Gastrocnemius medialis (tissue), 4 donors: ENCODE measurements around the gene SEC11A. TPM values are rescaled to one million over a fixed set of nuclear protein-coding genes. Genes with fewer than 3 reads are reported as not detected.
"Not testable (repeated sequence)": the region's sequence is repeated elsewhere in the genome, so short reads cannot be mapped to it uniquely, and the experiment has no call there.

Experiments used
- ATAC-seq, 2 donors: fragments of 150-250 bp; one replicate each; pipeline ENCODE4 v1.9.1; 2016
- DNase-seq, 2 donors: peaks; one replicate each; pipeline ENCODE4 v3.0.0-alpha.2; 2019
- H3K27ac ChIP-seq, 4 donors: fragments of 200-600 bp; sonication (generic); 1 replicate in 1 of 4; 2 replicates in 3 of 4; pipeline ENCODE4 v1.5.1; 2016 to 2018; ENCODE audit warnings: mild to moderate bottlenecking in 2 of 4, moderate library complexity in 1 of 4
- H3K27me3 ChIP-seq, 3 donors: fragments of 200-600 bp; sonication (generic) in 2 of 3; 1 replicate in 1 of 3; 2 replicates in 2 of 3; pipeline versions ENCODE4 v1.5.1 to v1.6.0; 2016 to 2019; ENCODE audit warnings: mild to moderate bottlenecking in 1 of 3, moderate library complexity in 1 of 3
- H3K36me3 ChIP-seq, 2 donors: fragments of 200-600 bp; sonication (generic) in 1 of 2; one replicate each; pipeline ENCODE4 v1.5.1; 2017 to 2018
- H3K4me1 ChIP-seq, 2 donors: fragments of 200-600 bp; sonication (generic) in 1 of 2; one replicate each; pipeline ENCODE4 v1.5.1; 2016 to 2017; ENCODE audit warnings: mild to moderate bottlenecking in 2 of 2
- H3K4me3 ChIP-seq, 4 donors: fragments of 200-600 bp; sonication (generic) in 3 of 4; 1 replicate in 1 of 4; 2 replicates in 3 of 4; pipeline ENCODE4 v1.5.1; 2016 to 2019; ENCODE audit warnings: mild to moderate bottlenecking in 2 of 4
- H3K9me3 ChIP-seq, 3 donors: fragments of 200-600 bp; sonication (generic) in 2 of 3; 1 replicate in 1 of 3; 2 replicates in 2 of 3; pipeline ENCODE4 v1.5.1; 2016 to 2019
- POLR2A ChIP-seq, 2 donors: fragments of 450-650 bp; IDR thresholded peaks; one replicate each; pipeline ENCODE4 v1.6.1; 2017; ENCODE audit warnings: antibody characterized with exemption in 2 of 2, mild to moderate bottlenecking in 2 of 2, moderate library complexity in 2 of 2
- in situ Hi-C, 4 donors: fragments of 200-750 bp; cut with MboI; loops; one replicate each; pipeline versions ENCODE4 v1.15.0 to v1.8.0; 2017; ENCODE audit warnings: low sequenced_read_pairs in 4 of 4
- intact Hi-C: fragments of 100-400 bp; cut with DNase I; formaldehyde crosslinking; loops from one replicate; pipeline ENCODE4 v1.15.1; 2023; ENCODE audit warnings: low total_unique reads
- total RNA-seq, 4 donors: library from RNA; depleted of rRNA; stranded (reverse); fragments of >200 nt; gene quantifications; one replicate each; pipeline versions ENCODE4 v1.1.0 to v1.2.3, GENCODE V29; 2016
- TF ChIP-seq, protein P1 (sequence below), 5 experiments: fragments of 450-650 bp in 3 of 5; fragments of 200-600 bp in 2 of 5; sonication (generic) in 2 of 5; IDR thresholded peaks in 4 of 5; conservative IDR thresholded peaks in 1 of 5; 1 replicate in 4 of 5; 2 replicates in 1 of 5; pipeline ENCODE4 v1.5.1; 2016 to 2019; ENCODE audit warnings: antibody characterized with exemption in 5 of 5, mild to moderate bottlenecking in 3 of 5, moderate library complexity in 3 of 5

The SEC11A gene
- total RNA-seq, 4 donors from 2014 or later = 90.2 to 127 (median 118) TPM

DNA sequence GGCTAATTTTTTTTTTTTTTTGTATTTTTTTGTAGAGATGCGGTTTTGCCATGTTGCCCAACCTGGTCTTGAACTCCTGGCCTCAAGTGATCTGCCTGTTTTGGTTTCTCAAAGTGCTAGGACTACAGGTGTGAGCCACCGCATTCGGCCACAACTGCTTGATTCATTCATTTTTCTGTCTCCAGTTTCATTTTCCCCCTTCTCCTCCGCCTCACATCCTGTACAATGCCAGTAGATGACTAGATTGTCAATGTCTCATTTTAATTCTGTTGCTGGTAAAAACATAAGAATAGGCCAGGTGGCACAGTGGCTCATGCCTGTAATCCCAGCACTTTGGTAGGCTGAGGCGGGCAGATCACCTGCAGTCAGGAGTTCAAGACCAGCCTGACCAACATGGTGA, 20.4 kb upstream of the SEC11A start:
- DNase-seq (no peak), ATAC-seq (no peak)
- H3K27me3 ChIP-seq = no peaks in the 10 kb centered on the region
- no peak overlapping the region for H3K27ac ChIP-seq
- in situ Hi-C loops = no loop called here
- H3K4me1 ChIP-seq = no peaks in the 10 kb centered on the region
- H3K4me3 ChIP-seq = no peak overlapping the region
- H3K9me3 ChIP-seq = no peaks in the 10 kb centered on the region
- H3K36me3 ChIP-seq = no peaks in the 10 kb centered on the region
- intact Hi-C loops = no loop called here
- TF ChIP-seq POLR2A (IDR thresholded peaks at IDR 0.05) = no peak
- TF ChIP-seq, protein P1, sequence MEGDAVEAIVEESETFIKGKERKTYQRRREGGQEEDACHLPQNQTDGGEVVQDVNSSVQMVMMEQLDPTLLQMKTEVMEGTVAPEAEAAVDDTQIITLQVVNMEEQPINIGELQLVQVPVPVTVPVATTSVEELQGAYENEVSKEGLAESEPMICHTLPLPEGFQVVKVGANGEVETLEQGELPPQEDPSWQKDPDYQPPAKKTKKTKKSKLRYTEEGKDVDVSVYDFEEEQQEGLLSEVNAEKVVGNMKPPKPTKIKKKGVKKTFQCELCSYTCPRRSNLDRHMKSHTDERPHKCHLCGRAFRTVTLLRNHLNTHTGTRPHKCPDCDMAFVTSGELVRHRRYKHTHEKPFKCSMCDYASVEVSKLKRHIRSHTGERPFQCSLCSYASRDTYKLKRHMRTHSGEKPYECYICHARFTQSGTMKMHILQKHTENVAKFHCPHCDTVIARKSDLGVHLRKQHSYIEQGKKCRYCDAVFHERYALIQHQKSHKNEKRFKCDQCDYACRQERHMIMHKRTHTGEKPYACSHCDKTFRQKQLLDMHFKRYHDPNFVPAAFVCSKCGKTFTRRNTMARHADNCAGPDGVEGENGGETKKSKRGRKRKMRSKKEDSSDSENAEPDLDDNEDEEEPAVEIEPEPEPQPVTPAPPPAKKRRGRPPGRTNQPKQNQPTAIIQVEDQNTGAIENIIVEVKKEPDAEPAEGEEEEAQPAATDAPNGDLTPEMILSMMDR (IDR thresholded peaks at IDR 0.05 in 4 of 5, conservative IDR thresholded peaks at IDR 0.05 in 1 of 5) = no peak

DNA sequence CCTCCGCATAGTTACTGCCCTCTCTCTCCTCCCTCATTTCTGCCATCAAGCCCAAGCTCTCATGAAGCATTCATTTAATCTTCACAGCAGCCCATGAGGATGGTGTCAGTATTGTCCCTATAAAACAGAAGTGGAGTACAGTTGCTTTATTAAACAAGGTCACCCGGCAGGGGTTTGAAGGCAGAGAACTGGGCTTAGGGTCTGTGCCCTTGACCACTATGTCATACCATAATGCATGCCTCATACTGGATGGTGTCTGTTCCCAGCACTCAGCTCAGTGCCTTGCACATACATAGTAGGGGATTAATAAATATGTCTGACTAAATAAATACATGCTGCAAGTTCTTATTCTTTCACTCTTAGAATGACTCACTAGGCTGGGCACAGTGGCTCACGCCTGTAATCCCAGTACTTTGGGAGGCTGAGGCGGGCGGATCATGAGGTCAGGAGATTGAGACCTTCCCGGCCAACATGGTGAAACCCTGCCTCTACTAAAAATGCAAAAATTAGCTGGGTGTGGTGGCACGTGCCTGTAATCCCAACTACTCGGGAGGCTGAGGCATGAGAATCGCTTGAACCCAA, 19.6 kb upstream of the SEC11A start:
- ATAC-seq, H3K27ac ChIP-seq, H3K4me3 ChIP-seq, intact Hi-C loops, DNase-seq, H3K36me3 ChIP-seq, H3K4me1 ChIP-seq, H3K27me3 ChIP-seq, in situ Hi-C loops, H3K9me3 ChIP-seq: not testable (repeated sequence)

DNA sequence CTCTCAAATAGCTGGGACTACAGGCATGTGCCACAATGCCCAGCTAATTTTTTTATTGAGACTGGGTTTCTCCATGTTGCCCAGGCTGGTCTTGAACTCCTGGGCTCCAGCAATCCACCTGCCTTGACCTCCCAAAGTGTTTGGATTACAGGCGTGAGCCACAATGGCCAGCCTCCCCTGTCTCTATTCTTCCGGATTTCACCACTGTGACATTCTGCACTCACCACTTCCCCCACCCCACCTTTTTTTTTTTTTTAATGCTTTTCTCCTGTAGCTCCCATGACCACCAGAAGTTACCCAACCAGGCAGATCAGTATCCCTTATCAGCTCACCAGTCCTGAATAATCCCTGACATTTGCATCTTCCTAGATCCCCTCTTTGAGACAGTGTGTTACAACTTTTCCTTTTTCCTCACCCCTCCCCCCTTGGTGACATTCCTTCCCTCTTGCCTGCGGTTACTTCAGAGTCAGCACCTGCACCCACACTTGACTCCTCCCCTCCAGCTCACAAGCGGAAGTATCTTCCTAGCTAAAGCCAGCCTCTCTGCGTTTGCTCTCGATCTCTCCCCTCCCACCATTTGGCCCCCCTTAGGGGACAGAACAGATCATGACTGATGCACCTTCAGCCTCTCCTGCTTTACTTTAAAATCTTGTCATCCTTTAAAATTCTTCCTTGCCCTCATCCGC, 19.0 kb upstream of the SEC11A start:
- Histone ChIP-seq H3K36me3 (no peaks in the 10 kb centered on the region), H3K4me3 (no peak overlapping the region), H3K27ac (no peak overlapping the region), H3K27me3 (no peaks in the 10 kb centered on the region), H3K9me3 (no peaks in the 10 kb centered on the region), H3K4me1 (no peaks in the 10 kb centered on the region)
- in situ Hi-C loops (no loop called here), intact Hi-C loops (no loop called here)
- TF ChIP-seq, protein P1 (IDR thresholded peaks at IDR 0.05 in 4 of 5, conservative IDR thresholded peaks at IDR 0.05 in 1 of 5) = no peak
- no peak for TF ChIP-seq POLR2A (IDR thresholded peaks at IDR 0.05)
- ATAC-seq (peak in 1 of 2 donors; percentile 27), DNase-seq (peak; percentile 15 to 23)

DNA sequence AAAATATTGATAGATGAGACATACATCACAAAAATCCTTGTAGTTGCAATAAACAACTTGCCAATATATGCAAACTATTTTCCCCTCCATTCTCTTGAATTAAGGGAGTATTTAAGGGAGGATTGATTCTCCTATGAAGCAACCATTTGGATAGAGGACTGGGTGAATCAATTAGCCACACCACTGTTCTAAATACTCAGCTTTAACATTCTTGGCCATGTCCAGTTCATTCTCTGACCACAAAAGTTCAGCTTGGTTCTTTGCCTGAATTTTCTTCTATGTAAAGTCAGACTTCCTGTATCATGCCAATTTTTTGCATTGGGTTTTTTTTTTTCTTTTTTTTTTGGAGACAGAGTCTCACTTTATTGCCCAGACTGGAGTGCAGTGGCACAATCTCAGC, 15.8 kb upstream of the SEC11A start:
- TF ChIP-seq, protein P1 (IDR thresholded peaks at IDR 0.05 in 4 of 5, conservative IDR thresholded peaks at IDR 0.05 in 1 of 5) = no peak
- TF ChIP-seq POLR2A (IDR thresholded peaks at IDR 0.05) = no peak
- DNase-seq = no peak
- no peaks in the 10 kb centered on the region for H3K36me3 ChIP-seq
- H3K4me1 ChIP-seq = no peaks in the 10 kb centered on the region
- H3K9me3 ChIP-seq = no peaks in the 10 kb centered on the region
- ATAC-seq = no peak
- in situ Hi-C loops = no loop called here
- no peaks in the 10 kb centered on the region for H3K27me3 ChIP-seq
- no peak overlapping the region for H3K4me3 ChIP-seq
- intact Hi-C loops = no loop called here
- H3K27ac ChIP-seq = no peak overlapping the region

DNA sequence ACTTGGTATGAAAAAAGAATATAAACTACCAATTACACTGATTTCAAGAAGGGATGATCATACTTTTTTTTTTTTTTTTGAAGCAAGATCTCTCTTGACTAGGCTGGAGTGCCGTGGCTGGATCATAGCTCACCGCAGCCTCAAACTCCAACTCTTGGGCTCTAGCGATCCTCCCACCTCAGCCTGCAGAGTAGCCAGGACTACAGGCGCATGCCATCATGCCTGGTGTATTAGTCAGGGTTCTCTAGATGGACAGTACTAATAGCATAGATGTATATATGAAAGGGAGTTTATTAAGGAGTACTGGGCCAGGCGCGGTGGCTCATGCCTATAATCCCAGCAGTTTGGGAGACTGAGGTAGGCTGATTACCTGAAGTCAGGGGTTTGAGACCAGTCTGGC, 11.5 kb upstream of the SEC11A start:
- ATAC-seq (no peak), DNase-seq (no peak)
- Histone ChIP-seq H3K27me3 (no peaks in the 10 kb centered on the region), H3K4me3 (no peak overlapping the region), H3K27ac (no peak overlapping the region), H3K36me3 (no peaks in the 10 kb centered on the region), H3K9me3 (no peaks in the 10 kb centered on the region), H3K4me1 (peaks cover 0 to 3% of the 10 kb centered on the region in 2 donors)
- intact Hi-C loops (no loop called here), in situ Hi-C loops (no loop called here)
- TF ChIP-seq, protein P1 (IDR thresholded peaks at IDR 0.05 in 4 of 5, conservative IDR thresholded peaks at IDR 0.05 in 1 of 5) = no peak
- no peak for TF ChIP-seq POLR2A (IDR thresholded peaks at IDR 0.05)
